Measurements from ENCODE around the gene UBE3C. TPM values are rescaled to one million over a fixed set of nuclear protein-coding genes. Genes with fewer than 3 reads are reported as not detected.
A peak's percentile ranks its signal among the peaks of the same experiment; 100 is the strongest.

Gene UBE3C
- total and polyA plus RNA-seq, 11 donors = 11.0 to 57.5 (median 48.1) TPM

DNA sequence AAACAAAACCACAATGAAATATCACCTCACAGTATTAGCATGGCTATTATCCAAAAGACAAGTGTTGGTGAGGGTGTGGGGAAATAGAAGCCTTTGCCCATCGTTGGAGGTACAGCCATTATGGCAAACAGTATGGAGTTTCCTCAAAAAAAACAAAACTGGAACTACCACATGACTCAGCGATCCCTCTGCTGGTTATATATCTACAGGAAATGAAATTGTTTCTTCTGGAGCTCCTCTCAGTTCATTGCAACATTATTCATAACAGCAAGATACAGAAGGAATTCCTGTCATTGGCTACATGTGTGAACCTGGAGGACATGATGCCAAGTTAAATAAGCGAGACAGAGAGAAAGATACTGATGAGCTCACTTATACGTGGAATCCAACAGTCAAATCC lies 2.4 kb upstream of the UBE3C start:
- H3K27ac ChIP-seq = peak overlapping the region in 1 of 12 donors; percentile 73
- no peaks in the 10 kb centered on the region for H3K9me3 ChIP-seq
- DNase-seq = no peak
- H3K4me1 ChIP-seq = peaks cover 10 to 38% (median 20%) of the 10 kb centered on the region in 12 donors
- peaks cover 0 to 11% (median 5%) of the 10 kb centered on the region in 9 donors for H3K36me3 ChIP-seq
- peaks cover 0 to 7% (median 0%) of the 10 kb centered on the region in 9 donors for H3K27me3 ChIP-seq
- intact Hi-C loops (cut with DNase I) = no loop called here
- H3K4me3 ChIP-seq = no peak overlapping the region
- ATAC-seq = no peak
- TF ChIP-seq, protein P1, sequence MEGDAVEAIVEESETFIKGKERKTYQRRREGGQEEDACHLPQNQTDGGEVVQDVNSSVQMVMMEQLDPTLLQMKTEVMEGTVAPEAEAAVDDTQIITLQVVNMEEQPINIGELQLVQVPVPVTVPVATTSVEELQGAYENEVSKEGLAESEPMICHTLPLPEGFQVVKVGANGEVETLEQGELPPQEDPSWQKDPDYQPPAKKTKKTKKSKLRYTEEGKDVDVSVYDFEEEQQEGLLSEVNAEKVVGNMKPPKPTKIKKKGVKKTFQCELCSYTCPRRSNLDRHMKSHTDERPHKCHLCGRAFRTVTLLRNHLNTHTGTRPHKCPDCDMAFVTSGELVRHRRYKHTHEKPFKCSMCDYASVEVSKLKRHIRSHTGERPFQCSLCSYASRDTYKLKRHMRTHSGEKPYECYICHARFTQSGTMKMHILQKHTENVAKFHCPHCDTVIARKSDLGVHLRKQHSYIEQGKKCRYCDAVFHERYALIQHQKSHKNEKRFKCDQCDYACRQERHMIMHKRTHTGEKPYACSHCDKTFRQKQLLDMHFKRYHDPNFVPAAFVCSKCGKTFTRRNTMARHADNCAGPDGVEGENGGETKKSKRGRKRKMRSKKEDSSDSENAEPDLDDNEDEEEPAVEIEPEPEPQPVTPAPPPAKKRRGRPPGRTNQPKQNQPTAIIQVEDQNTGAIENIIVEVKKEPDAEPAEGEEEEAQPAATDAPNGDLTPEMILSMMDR (IDR thresholded peaks at IDR 0.05) = no peak
- no peak for TF ChIP-seq POLR2A (IDR thresholded peaks at IDR 0.05)
- 20 to 21% (median 20%) methylated on average over 4 of the region's 4 CpGs for WGBS, 4 donors

DNA sequence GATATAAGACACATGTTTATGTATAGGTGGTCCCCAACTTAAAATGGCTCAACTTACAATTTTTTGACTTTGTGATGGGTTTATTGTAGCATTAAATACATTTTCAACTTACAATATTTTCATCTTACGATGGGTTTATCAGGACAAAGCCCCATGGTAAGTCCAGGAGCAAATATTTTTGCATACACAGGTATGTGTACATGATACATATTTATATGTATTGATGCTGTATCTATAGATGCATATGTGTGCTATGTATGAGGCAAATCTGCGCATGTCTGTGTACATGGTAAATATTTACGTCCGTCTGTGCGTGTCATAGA lies 664 bp upstream of the UBE3C start:
- TF ChIP-seq, protein P1 (IDR thresholded peaks at IDR 0.05) = no peak
- no peak for TF ChIP-seq POLR2A (IDR thresholded peaks at IDR 0.05)
- Histone ChIP-seq H3K27ac (peak overlapping the region; percentile 71 to 96 (median 90)), H3K9me3 (no peaks in the 10 kb centered on the region), H3K36me3 (peaks cover 0 to 18% (median 12%) of the 10 kb centered on the region in 9 donors), H3K4me3 (peak overlapping the region; percentile 25 to 97 (median 78)), H3K4me1 (peaks cover 10 to 53% (median 25%) of the 10 kb centered on the region in 12 donors), H3K27me3 (no peaks in the 10 kb centered on the region)
- ATAC-seq = no peak
- WGBS, 4 donors = 31 to 45% (median 38%) methylated on average over 5 of the region's 5 CpGs
- intact Hi-C loops (cut with DNase I) = no loop called here
- DNase-seq = no peak

DNA sequence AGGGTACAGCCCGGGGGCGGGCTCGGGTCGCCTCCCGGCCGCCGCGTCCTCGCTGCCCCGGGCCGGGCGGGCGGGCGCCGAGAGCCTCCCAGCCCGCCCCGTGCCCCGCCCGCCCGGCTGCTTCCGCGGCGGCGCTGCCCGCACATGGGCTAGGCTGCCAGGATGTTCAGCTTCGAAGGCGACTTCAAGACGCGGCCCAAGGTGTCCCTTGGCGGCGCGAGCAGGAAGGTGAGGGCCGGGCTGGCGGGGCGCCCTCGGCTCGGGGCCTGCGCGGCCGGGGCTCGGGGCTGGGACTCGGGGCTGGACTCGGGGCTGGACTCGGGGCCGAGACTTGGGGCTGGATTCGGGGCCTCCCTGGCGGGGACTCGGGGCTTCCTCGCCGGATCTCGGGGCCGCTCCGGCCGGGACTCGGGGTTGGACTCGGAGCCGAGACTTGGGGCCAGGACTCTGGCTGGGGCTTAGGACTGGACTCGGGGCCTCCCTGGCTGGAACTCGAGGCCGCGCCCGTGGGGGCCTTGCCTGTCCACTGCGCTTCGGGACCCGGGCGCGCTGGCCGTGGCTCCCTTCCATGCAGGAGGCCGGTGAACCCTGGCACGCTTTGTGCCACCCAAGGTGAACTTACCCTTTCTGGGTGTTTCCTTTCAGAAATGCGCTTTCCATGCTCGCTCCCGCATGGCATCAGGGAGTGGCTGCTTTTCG lies 534 bp downstream of the UBE3C start:
- no peak for TF ChIP-seq POLR2A (IDR thresholded peaks at IDR 0.05)
- Histone ChIP-seq H3K27me3 (no peaks in the 10 kb centered on the region), H3K4me1 (peaks cover 10 to 60% (median 32%) of the 10 kb centered on the region in 12 donors), H3K36me3 (peaks cover 0 to 26% (median 12%) of the 10 kb centered on the region in 9 donors), H3K27ac (peak overlapping the region; percentile 85 to 96 (median 92)), H3K4me3 (peak overlapping the region; percentile 60 to 97 (median 78)), H3K9me3 (no peaks in the 10 kb centered on the region)
- WGBS, 4 donors = 0 to 2% (median 1%) methylated on average over 12 to 74 of the region's 74 CpGs
- peak; percentile 45 to 79 (median 57) for DNase-seq
- intact Hi-C loops (cut with DNase I) = no loop called here
- ATAC-seq = peak in 3 of 4 donors; percentile 43 to 79 (median 78)

DNA sequence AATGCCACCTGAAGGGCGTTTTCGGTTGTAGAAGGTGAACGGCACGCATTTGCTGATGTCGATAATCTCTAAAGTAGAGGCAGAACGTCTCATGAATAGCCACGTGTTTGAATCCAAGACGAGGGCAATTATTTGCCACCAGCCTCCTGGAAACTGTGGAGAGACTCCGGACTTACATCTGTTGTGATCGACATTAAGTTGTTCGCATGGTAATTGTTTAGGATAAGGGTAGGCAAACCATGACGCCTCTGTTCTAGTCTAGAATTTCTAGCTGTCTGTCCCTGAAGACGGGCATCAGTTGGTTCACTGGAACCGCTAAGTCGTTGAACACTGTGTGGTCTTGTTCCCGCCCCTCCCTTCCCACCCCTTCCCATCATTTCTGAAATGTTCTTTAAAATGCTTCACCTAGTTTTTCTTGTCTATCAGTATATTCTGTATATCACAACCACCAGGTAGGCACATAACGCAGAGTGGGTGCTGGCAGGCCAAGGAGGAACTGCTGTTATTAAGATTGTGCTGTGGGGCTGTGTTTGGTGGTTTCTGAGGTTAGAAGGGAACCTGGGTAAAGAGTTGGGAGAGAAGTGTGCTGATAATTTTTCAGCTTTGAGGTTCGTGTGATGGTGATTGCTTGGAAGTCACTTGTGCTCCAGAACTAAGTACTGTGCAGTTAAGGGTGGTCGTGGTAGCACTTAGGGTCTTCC lies 1.2 kb downstream of the UBE3C start:
- intact Hi-C loops (cut with DNase I) = loop anchor here in 3 of 10 donors (5.0 to 10.0 kb wide), 3 partner anchors 65 to 195 kb away; partner anchors contain the start of genes DNAJB6 (in 1 of the 3) and NOM1 (in 1 of the 3)
- 27 to 34% (median 31%) methylated on average over 19 of the region's 19 CpGs for WGBS, 4 donors
- Histone ChIP-seq H3K4me1 (peaks cover 10 to 60% (median 32%) of the 10 kb centered on the region in 12 donors), H3K9me3 (no peaks in the 10 kb centered on the region), H3K36me3 (peaks cover 0 to 26% (median 12%) of the 10 kb centered on the region in 9 donors), H3K4me3 (peak overlapping the region; percentile 60 to 97 (median 78)), H3K27me3 (no peaks in the 10 kb centered on the region), H3K27ac (peak overlapping the region; percentile 85 to 96 (median 92))
- DNase-seq (no peak), ATAC-seq (no peak)
- TF ChIP-seq, protein P1 (IDR thresholded peaks at IDR 0.05) = no peak
- TF ChIP-seq POLR2A (IDR thresholded peaks at IDR 0.05) = no peak
